AG08396 (cell line): ENCODE results near the gene AREL1.
A peak's percentile ranks its signal among the peaks of the same experiment; 100 is the strongest.
"Not testable (repeated sequence)": the region's sequence is repeated elsewhere in the genome, so short reads cannot be mapped to it uniquely, and the experiment has no call there.

Experiments used
- DNase-seq: peaks from one replicate; pipeline ENCODE4 v3.0.0; 2012; ENCODE audit warnings: low spot score, mixed read lengths

The AREL1 gene

GRCh38 chr14:74712499-74713394 lies at the start of gene AREL1, which contains the start of gene FCF1:
Gene AREL1 (minus strand): TSS chr14:74713080. CDS start chr14:74685615, 27,465 bp downstream.
Gene FCF1 (plus strand): TSS chr14:74713144. CDS start chr14:74713198, 54 bp downstream.
- peak; percentile 90 for DNase-seq

GRCh38 chr14:74758505-74758904 lies 45.6 kb upstream of the AREL1 start:
- not testable (repeated sequence) for DNase-seq

GRCh38 chr14:74756326-74756725 lies 43.4 kb upstream of the AREL1 start:
- DNase-seq: no peak

- no peak for DNase-seq
These were observed 42.0 kb upstream of the AREL1 start for GRCh38 chr14:74754899-74755298.

- peak; percentile 9 for DNase-seq
These were observed 41.3 kb upstream of the AREL1 start for GRCh38 chr14:74754157-74754556.

GRCh38 chr14:74747237-74747636 lies 34.4 kb upstream of the AREL1 start:
- DNase-seq: no peak

GRCh38 chr14:74739293-74740030 lies 26.6 kb upstream of the AREL1 start:
- DNase-seq: no peak

GRCh38 chr14:74737753-74738325 lies 25.0 kb upstream of the AREL1 start:
- peak; percentile 4 for DNase-seq

- no peak for DNase-seq
These were observed 22.2 kb upstream of the AREL1 start for GRCh38 chr14:74735125-74735524.

GRCh38 chr14:74733221-74733620 lies 20.3 kb upstream of the AREL1 start:
- DNase-seq: no peak

- DNase-seq: no peak
These were observed 19.5 kb upstream of the AREL1 start for GRCh38 chr14:74732387-74732786.

GRCh38 chr14:74723134-74723533 lies 10.3 kb upstream of the AREL1 start:
- DNase-seq: no peak

GRCh38 chr14:74720526-74720925 lies 7.6 kb upstream of the AREL1 start:
- DNase-seq: no peak

- no peak for DNase-seq
These were observed 485 bp upstream of the AREL1 start for GRCh38 chr14:74713395-74713735.

GRCh38 chr14:74711651-74712050 lies 1.2 kb downstream of the AREL1 start:
- no peak for DNase-seq

GRCh38 chr14:74710480-74710879 lies 2.4 kb downstream of the AREL1 start:
- no peak for DNase-seq

- DNase-seq: no peak
These were observed 7.0 kb downstream of the AREL1 start for GRCh38 chr14:74705613-74706500.

GRCh38 chr14:74704656-74705055 lies 8.2 kb downstream of the AREL1 start:
- no peak for DNase-seq

- DNase-seq: no peak
These were observed 9.8 kb downstream of the AREL1 start for GRCh38 chr14:74703043-74703442.

- DNase-seq: no peak
These were observed 10.6 kb downstream of the AREL1 start for GRCh38 chr14:74702293-74702692.

- DNase-seq: no peak
These were observed 14.4 kb downstream of the AREL1 start for GRCh38 chr14:74698465-74698864.

GRCh38 chr14:74697976-74698375 lies 14.9 kb downstream of the AREL1 start:
- no peak for DNase-seq
